Heart left ventricle (tissue), 16 donors: Measurements from ENCODE around the gene ROBO1. TPM values are rescaled to one million over a fixed set of nuclear protein-coding genes. Genes with fewer than 3 reads are reported as not detected.

ENCODE experiments used
- ATAC-seq, 4 donors: fragments of 200-7000 bp; cut with Tn5 transposase; one replicate each; pipeline ENCODE4 v1.9.1; 2020 to 2022; ENCODE audit warnings: moderate library complexity in 4 of 4, mild to moderate bottlenecking in 3 of 4, moderate number of reproducible peaks in 1 of 4
- DNase-seq, 5 donors: peaks; one replicate each; pipeline ENCODE4 v3.0.0-alpha.2; 2020
- H3K27ac ChIP-seq, 12 donors: fragments of 200-600 bp; sonication (generic) in 4 of 12; one replicate each; pipeline versions ENCODE4 v1.5.0 to v1.8.0; 2016 to 2022; ENCODE audit warnings: mild to moderate bottlenecking in 2 of 12
- H3K27me3 ChIP-seq, 9 donors: fragments of 200-600 bp; sonication (generic) in 2 of 9; one replicate each; pipeline versions ENCODE4 v1.5.1 to v1.8.0; 2016 to 2022; ENCODE audit warnings: mild to moderate bottlenecking in 3 of 9
- H3K36me3 ChIP-seq, 9 donors: fragments of 200-600 bp; sonication (generic) in 2 of 9; one replicate each; pipeline versions ENCODE4 v1.5.0 to v1.8.0; 2018 to 2022; ENCODE audit warnings: mild to moderate bottlenecking in 2 of 9
- H3K4me1 ChIP-seq, 12 donors: fragments of 200-600 bp; sonication (generic) in 4 of 12; one replicate each; pipeline versions ENCODE4 v1.5.0 to v1.8.0; 2016 to 2022; ENCODE audit warnings: mild to moderate bottlenecking in 3 of 12
- H3K4me3 ChIP-seq, 12 donors: fragments of 200-600 bp; sonication (generic) in 4 of 12; one replicate each; pipeline versions ENCODE4 v1.5.0 to v1.8.0; 2017 to 2022; ENCODE audit warnings: mild to moderate bottlenecking in 9 of 12, moderate library complexity in 4 of 12
- H3K9me3 ChIP-seq, 12 donors: fragments of 200-600 bp; sonication (generic) in 4 of 12; one replicate each; pipeline versions ENCODE4 v1.5.0 to v1.8.0; 2016 to 2022; ENCODE audit warnings: mild to moderate bottlenecking in 1 of 12
- POLR2A ChIP-seq, 2 donors: fragments of 450-650 bp; IDR thresholded peaks; one replicate each; pipeline ENCODE4 v1.6.1; 2017; ENCODE audit warnings: antibody characterized with exemption in 2 of 2, mild to moderate bottlenecking in 2 of 2, moderate library complexity in 2 of 2
- WGBS, 4 donors: extraction: QIAGEN DNeasy Blood & Tissue Kit in 2 of 4; methylation state at CpG; one replicate each; pipeline versions ENCODE4 v1.1.5 to v1.1.7; 2013 to 2018; 5-methylcytosine and 5-hydroxymethylcytosine counted together
- intact Hi-C, 10 donors: fragments of 100-400 bp; cut with DNase I; formaldehyde crosslinking; loops; one replicate each; pipeline versions ENCODE4 v1.11.1 to v1.14.2; 2022
- polyA plus RNA-seq, 2 donors: library from polyadenylated mRNA; stranded (reverse); fragments of 200-250 nt; gene quantifications; one replicate each; pipeline ENCODE4 v1.2.3, GENCODE V29; 2013
- total RNA-seq, 9 donors: library from RNA; depleted of rRNA in 2 of 9; stranded (reverse); fragments of >200 nt in 2 of 9; fragmentation: NEBNext Ultra II Directional in 3 of 9; extraction: Animal tissue kit (Norgen Biotek cat#: 25700) in 3 of 9; gene quantifications; one replicate each; pipeline versions ENCODE4 v1.1.0 to v1.2.4, GENCODE V29; 2016 to 2023
- TF ChIP-seq, protein P1 (sequence below), 12 donors: fragments of 200-600 bp; sonication (generic) in 4 of 12; IDR thresholded peaks; one replicate each; pipeline versions ENCODE4 v1.5.0 to v1.8.0; 2018 to 2022; ENCODE audit warnings: antibody characterized with exemption in 12 of 12, mild to moderate bottlenecking in 5 of 12
- donor health status: ischemic (EF 13 %, LVEDD 7.1; RV severe dilation, severe dysfunction).
- donor health status: healthy with polysubstance abuse.
- donor health status: DM: no; HTN: yes; CAD: no.
- donor health status: DM: no; HTN: no; CAD: no.
- donor health status: ischemic (EF 25% LVEDD 6.9; RV normal size, moderate dysfunction).
- donor health status: ischemic (EF 25% LVEDD 5.7; RV mildly dilated, moderate dysfunction).
- donor health status: healthy.
- donor health status: DM: yes; HTN: yes; CAD: no.
- donor health status: ischemic (EF 35%, LVEDD 5.7; RV mildly dilated, moderate dysfunction).
- donor health status: nonischemic (EF 11% LVEDD 7.7; RV severe dilation, severe dysfunction).
- donor health status: DM: yes; HTN: yes; CAD: no.
- donor health status: PGD.
- donor health status: ischemic (EF 29% LVEDD 5.4; RV normal size, mild dysfunction).
- donor health status: nonischemic (EF 23%, LVEDD 6.1; RV moderate dilation, normal function).

ROBO1 gene
- total and polyA plus RNA-seq, 11 donors: 1.4 to 14.8 (median 5.7) TPM

GRCh38 chr3:78868570-78868969, 899.2 kb downstream of the ROBO1 start:
- Histone ChIP-seq H3K4me3 (no peak overlapping the region), H3K9me3 (no peaks in the 10 kb centered on the region), H3K4me1 (peaks cover 0 to 13% (median 0%) of the 10 kb centered on the region in 12 donors), H3K27me3 (no peaks in the 10 kb centered on the region), H3K36me3 (no peaks in the 10 kb centered on the region), H3K27ac (no peak overlapping the region)
- DNase-seq: no peak
- WGBS, 4 donors: 74 to 96% (median 87%) methylated on average over 1 of the region's 1 CpG
- TF ChIP-seq POLR2A (IDR thresholded peaks at IDR 0.05): no peak
- TF ChIP-seq, protein P1, sequence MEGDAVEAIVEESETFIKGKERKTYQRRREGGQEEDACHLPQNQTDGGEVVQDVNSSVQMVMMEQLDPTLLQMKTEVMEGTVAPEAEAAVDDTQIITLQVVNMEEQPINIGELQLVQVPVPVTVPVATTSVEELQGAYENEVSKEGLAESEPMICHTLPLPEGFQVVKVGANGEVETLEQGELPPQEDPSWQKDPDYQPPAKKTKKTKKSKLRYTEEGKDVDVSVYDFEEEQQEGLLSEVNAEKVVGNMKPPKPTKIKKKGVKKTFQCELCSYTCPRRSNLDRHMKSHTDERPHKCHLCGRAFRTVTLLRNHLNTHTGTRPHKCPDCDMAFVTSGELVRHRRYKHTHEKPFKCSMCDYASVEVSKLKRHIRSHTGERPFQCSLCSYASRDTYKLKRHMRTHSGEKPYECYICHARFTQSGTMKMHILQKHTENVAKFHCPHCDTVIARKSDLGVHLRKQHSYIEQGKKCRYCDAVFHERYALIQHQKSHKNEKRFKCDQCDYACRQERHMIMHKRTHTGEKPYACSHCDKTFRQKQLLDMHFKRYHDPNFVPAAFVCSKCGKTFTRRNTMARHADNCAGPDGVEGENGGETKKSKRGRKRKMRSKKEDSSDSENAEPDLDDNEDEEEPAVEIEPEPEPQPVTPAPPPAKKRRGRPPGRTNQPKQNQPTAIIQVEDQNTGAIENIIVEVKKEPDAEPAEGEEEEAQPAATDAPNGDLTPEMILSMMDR (IDR thresholded peaks at IDR 0.05): no peak
- intact Hi-C loops: no loop called here
- ATAC-seq: no peak

GRCh38 chr3:78867409-78868372, 900.1 kb downstream of the ROBO1 start:
- no peak for TF ChIP-seq POLR2A (IDR thresholded peaks at IDR 0.05)
- TF ChIP-seq, protein P1 (IDR thresholded peaks at IDR 0.05): no peak
- WGBS, 4 donors: 46 to 49% (median 47%) methylated on average over 7 of the region's 7 CpGs

DNA sequence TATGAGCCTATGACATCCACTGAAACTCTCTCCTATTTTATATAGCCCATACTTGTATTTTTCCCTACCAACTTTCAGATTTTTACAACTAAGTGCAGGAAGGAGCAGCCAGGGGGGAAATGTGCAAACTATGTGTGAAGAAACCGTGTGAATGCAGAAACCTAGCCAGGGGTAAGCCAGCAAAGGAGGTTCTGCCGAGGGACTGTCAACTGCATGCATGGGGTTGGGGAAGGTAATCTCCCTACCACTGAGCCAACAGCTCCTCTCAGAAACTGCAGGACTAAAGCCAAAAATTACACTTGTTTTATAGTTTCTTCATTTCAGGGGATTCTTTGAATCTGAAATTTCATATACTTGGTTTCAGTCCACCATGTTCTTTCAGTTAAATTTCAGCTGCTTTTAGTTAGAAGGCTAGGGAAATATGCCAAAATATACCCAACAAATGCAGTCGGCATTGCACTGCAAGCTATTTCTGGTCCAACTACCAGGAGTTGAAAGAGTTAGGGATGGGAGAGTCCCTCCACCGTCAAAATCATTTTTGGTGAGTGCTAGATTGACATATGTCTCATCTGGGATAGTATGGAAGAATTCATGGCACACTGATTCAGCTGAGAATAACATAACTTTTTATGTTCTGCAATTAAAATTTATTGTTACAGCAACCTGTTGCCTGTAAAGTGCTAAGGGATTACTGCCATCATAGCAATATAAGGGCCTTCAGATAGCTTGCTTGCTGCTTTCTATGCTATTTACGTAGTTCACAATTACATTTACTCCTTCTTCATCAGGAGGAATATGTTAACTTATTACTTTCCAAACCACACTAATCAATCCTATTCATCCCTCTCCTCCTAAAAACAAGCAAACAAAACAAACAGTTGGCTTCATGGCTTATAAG, 904.2 kb downstream of the ROBO1 start:
- intact Hi-C loops: no loop called here
- Histone ChIP-seq H3K4me3 (no peak overlapping the region), H3K9me3 (no peaks in the 10 kb centered on the region), H3K36me3 (no peaks in the 10 kb centered on the region), H3K27ac (no peak overlapping the region), H3K4me1 (peaks cover 0 to 6% (median 0%) of the 10 kb centered on the region in 12 donors), H3K27me3 (no peaks in the 10 kb centered on the region)
- DNase-seq (no peak), ATAC-seq (no peak)
- 73 to 78% (median 75%) methylated on average over 5 of the region's 5 CpGs for WGBS, 4 donors
- TF ChIP-seq, protein P1 (IDR thresholded peaks at IDR 0.05): no peak
- TF ChIP-seq POLR2A (IDR thresholded peaks at IDR 0.05): no peak

More at GRCh38 chr3:78867409-78868372, 900.1 kb downstream of the ROBO1 start:
- intact Hi-C loops: no loop called here
- Histone ChIP-seq H3K4me1 (peaks cover 0 to 9% (median 0%) of the 10 kb centered on the region in 12 donors), H3K4me3 (no peak overlapping the region), H3K27me3 (no peaks in the 10 kb centered on the region), H3K27ac (no peak overlapping the region), H3K36me3 (no peaks in the 10 kb centered on the region), H3K9me3 (no peaks in the 10 kb centered on the region)
- ATAC-seq (no peak), DNase-seq (no peak)

- 91 to 96% (median 95%) methylated on average over 4 of the region's 4 CpGs for WGBS, 4 donors
- DNase-seq (no peak), ATAC-seq (no peak)
- H3K9me3 ChIP-seq: no peaks in the 10 kb centered on the region
- H3K36me3 ChIP-seq: no peaks in the 10 kb centered on the region
- H3K4me1 ChIP-seq: no peaks in the 10 kb centered on the region
- no peak overlapping the region for H3K4me3 ChIP-seq
- intact Hi-C loops: no loop called here
- TF ChIP-seq, protein P1 (IDR thresholded peaks at IDR 0.05): no peak
- no peak for TF ChIP-seq POLR2A (IDR thresholded peaks at IDR 0.05)
- H3K27me3 ChIP-seq: no peaks in the 10 kb centered on the region
- H3K27ac ChIP-seq: no peak overlapping the region
Observed at GRCh38 chr3:78861156-78861555, 906.6 kb downstream of the ROBO1 start.
